HepG2 (cell line): Measurements from ENCODE around the gene PLD3. TPM values are rescaled to one million over a fixed set of nuclear protein-coding genes. Genes with fewer than 3 reads are reported as not detected.

Experiments
- ATAC-seq: fragments of 200-7000 bp; cut with Tn5 transposase; 3 replicates; pipeline ENCODE4 v1.9.1; 2020; ENCODE audit warnings: mild to moderate bottlenecking, moderate library complexity
- BruUV-seq: library from RNA; stranded (reverse); fragments of 400-500 nt; replicated peaks from 2 replicates; lab custom pipeline; 2021; lab: Mats Ljungman, UMichigan
- CTCF ChIA-PET: fragments of 300-600 bp; formaldehyde crosslinking; extraction: SDS; loops from one replicate; lab custom pipeline; 2021; ENCODE audit warnings: low total read pairs, inconsistent platforms, low intra/inter-chr PET ratio; lab: Yijun Ruan, JAX
- POLR2A ChIA-PET: fragments of 350-600 bp; sonication (Branson Sonifier 250); formaldehyde crosslinking; loops from one replicate; lab custom pipeline; 2020; ENCODE audit warnings: antibody characterized with exemption, inconsistent platforms; lab: Yijun Ruan, JAX
- DNase-seq: peaks from one replicate; pipeline ENCODE4 v3.0.0-alpha.2; 2015; ENCODE audit warnings: low spot score
- FAIRE-seq: peaks from 3 replicates; lab custom pipeline; 2011; peaks lifted over from hg19 to GRCh38; lab: Jason Lieb, UNC
- H2AFZ ChIP-seq: one replicate; pipeline ENCODE4 v1.6.1; 2011; ENCODE audit warnings: low read length, inconsistent platforms
- H3K27ac ChIP-seq: fragments of 300-600 bp; 3 replicates; pipeline ENCODE4 v1.8.0; 2011; ENCODE audit warnings: mixed run types, mild to moderate bottlenecking, mixed read lengths, low read length, inconsistent platforms; ENCODE audit not compliant: insufficient read depth; ENCODE audit errors: extremely low read length
- H3K27me3 ChIP-seq, 2 experiments: fragments of 200-600 bp in 1 of 2; 2 replicates in 1 of 2; 3 replicates in 1 of 2; pipeline versions ENCODE4 v1.6.0 to v1.8.0; 2011; ENCODE audit warnings: low read length in 2 of 2, mild to moderate bottlenecking in 2 of 2, moderate library complexity in 2 of 2, inconsistent platforms in 1 of 2; ENCODE audit not compliant: insufficient read depth in 2 of 2, control insufficient read depth in 1 of 2
- H3K36me3 ChIP-seq, 2 experiments: fragments of 200-600 bp in 1 of 2; replicated peaks in 1 of 2; 2 replicates in 1 of 2; 3 replicates in 1 of 2; pipeline versions ENCODE4 v1.5.1 to v1.8.0; 2011; ENCODE audit warnings: low read length in 2 of 2, inconsistent platforms in 1 of 2; ENCODE audit not compliant: insufficient read depth in 2 of 2, control insufficient read depth in 1 of 2
- H3K4me1 ChIP-seq: 2 replicates; pipeline ENCODE4 v1.5.1; 2012; ENCODE audit warnings: low read length, inconsistent platforms; ENCODE audit not compliant: insufficient read depth
- H3K4me2 ChIP-seq: 2 replicates; pipeline ENCODE4 v1.6.0; 2011; ENCODE audit warnings: low read depth, low read length, inconsistent platforms
- H3K4me3 ChIP-seq, 3 experiments: fragments of 200-600 bp in 1 of 3; sonication (generic), shearing (Covaris generic) in 1 of 3; replicated peaks in 1 of 3; 2 replicates each; pipeline ENCODE4 v1.5.1; 2011 to 2016; ENCODE audit warnings: low read length in 3 of 3, inconsistent platforms in 2 of 3, low read depth in 2 of 3, mild to moderate bottlenecking in 2 of 3, control low read depth in 1 of 3, mixed read lengths in 1 of 3; ENCODE audit not compliant: insufficient read depth in 1 of 3
- H3K79me2 ChIP-seq: one replicate; pipeline ENCODE4 v1.6.1; 2011; ENCODE audit warnings: low read length, inconsistent platforms; ENCODE audit not compliant: insufficient read depth
- H3K9ac ChIP-seq: 2 replicates; pipeline ENCODE4 v1.6.0; 2011; ENCODE audit warnings: mild to moderate bottlenecking, low read depth, low read length, inconsistent platforms; ENCODE audit not compliant: insufficient read depth
- H3K9me3 ChIP-seq: 2 replicates; pipeline ENCODE4 v1.5.1; 2012; ENCODE audit warnings: mild to moderate bottlenecking, low read length
- H4K20me1 ChIP-seq: 2 replicates; pipeline ENCODE4 v1.6.0; 2011; ENCODE audit warnings: inconsistent platforms, mild to moderate bottlenecking, low read length, moderate library complexity; ENCODE audit not compliant: insufficient read depth
- ATF7 ChIP-seq, 2 experiments: fragments of 450-650 bp in 1 of 2; sonication (generic) in 1 of 2; formaldehyde crosslinking in 1 of 2; IDR thresholded peaks; 2 replicates each; pipeline versions ENCODE4 v1.4.0 to v1.6.1; 2016 to 2020; ENCODE audit warnings: antibody characterized with exemption in 1 of 2, mild to moderate bottlenecking in 1 of 2, missing genetic modification reagents in 1 of 2
- GATAD1 ChIP-seq: IDR thresholded peaks from 2 replicates; pipeline ENCODE4 v1.6.1; 2016; ENCODE audit warnings: missing genetic modification reagents, missing compliant biosample characterization
- HMG20A ChIP-seq: IDR thresholded peaks from 2 replicates; pipeline ENCODE4 v1.6.1; 2016; ENCODE audit warnings: borderline replicate concordance
- JDP2 ChIP-seq: sonication (generic); formaldehyde crosslinking; IDR thresholded peaks from 2 replicates; pipeline ENCODE4 v1.8.1; 2022; ENCODE audit warnings: missing genetic modification reagents, borderline replicate concordance
- KDM1A ChIP-seq: IDR thresholded peaks from 2 replicates; pipeline ENCODE4 v1.6.1; 2016; ENCODE audit warnings: missing compliant biosample characterization
- MTF1 ChIP-seq: sonication (generic); formaldehyde crosslinking; IDR thresholded peaks from 2 replicates; pipeline ENCODE4 v1.5.0; 2020; ENCODE audit warnings: missing genetic modification reagents
- MYNN ChIP-seq: sonication (generic); formaldehyde crosslinking; IDR thresholded peaks from 2 replicates; pipeline ENCODE4 v1.4.0; 2020; ENCODE audit warnings: mild to moderate bottlenecking, low read depth, missing genetic modification reagents
- NRL ChIP-seq: sonication (generic); formaldehyde crosslinking; IDR thresholded peaks from 2 replicates; pipeline ENCODE4 v1.5.0; 2020; ENCODE audit warnings: missing genetic modification reagents, mild to moderate bottlenecking, moderate library complexity, borderline replicate concordance
- PAWR ChIP-seq: sonication (generic); formaldehyde crosslinking; IDR thresholded peaks from 2 replicates; pipeline ENCODE4 v1.4.0; 2020; ENCODE audit warnings: missing genetic modification reagents, mild to moderate bottlenecking, borderline replicate concordance
- RBM22 ChIP-seq: fragments of 200-400 bp; formaldehyde crosslinking; optimal IDR thresholded peaks from 2 replicates; pipeline ENCODE3; 2017; ENCODE audit warnings: mild to moderate bottlenecking, low read length, moderate library complexity
- RBM39 ChIP-seq: fragments of 200-400 bp; formaldehyde crosslinking; IDR thresholded peaks from one replicate; pipeline ENCODE4 v1.6.1; 2018; ENCODE audit warnings: antibody characterized with exemption, mild to moderate bottlenecking, low read depth, low read length; ENCODE audit not compliant: poor library complexity, severe bottlenecking
- RORA ChIP-seq: sonication (generic); formaldehyde crosslinking; IDR thresholded peaks from 2 replicates; pipeline ENCODE4 v1.5.0; 2020; ENCODE audit warnings: mild to moderate bottlenecking, missing genetic modification reagents, moderate library complexity
- SSRP1 ChIP-seq: IDR thresholded peaks from 2 replicates; pipeline ENCODE4 v1.6.1; 2016; ENCODE audit warnings: control low read depth
- ZGPAT ChIP-seq: IDR thresholded peaks from 2 replicates; pipeline ENCODE4 v1.6.1; 2016; ENCODE audit warnings: mild to moderate bottlenecking
- ZNF562 ChIP-seq: sonication (generic); formaldehyde crosslinking; IDR thresholded peaks from 2 replicates; pipeline ENCODE4 v1.8.0; 2022; ENCODE audit warnings: missing genetic modification reagents, borderline replicate concordance
- ZNF737 ChIP-seq: sonication (generic); formaldehyde crosslinking; IDR thresholded peaks from 2 replicates; pipeline ENCODE4 v1.5.0; 2020; ENCODE audit warnings: missing genetic modification reagents, mild to moderate bottlenecking, borderline replicate concordance
- ZNF773 ChIP-seq: sonication (generic); formaldehyde crosslinking; IDR thresholded peaks from 2 replicates; pipeline ENCODE4 v1.4.0; 2020; ENCODE audit warnings: missing genetic modification reagents, borderline replicate concordance
- ZNF780A ChIP-seq: sonication (generic); formaldehyde crosslinking; IDR thresholded peaks from 2 replicates; pipeline ENCODE4 v1.8.0; 2022; ENCODE audit warnings: mild to moderate bottlenecking, missing genetic modification reagents, moderate library complexity
- WGBS: methylation state at CpG from one replicate; pipeline ENCODE4 v1.1.6; 2017; ENCODE audit warnings: low lambda C conversion rate; 5-methylcytosine and 5-hydroxymethylcytosine counted together
- in situ Hi-C: cut with HindIII; loops from 2 replicates; pipeline ENCODE4 v1.10.0; 2017; ENCODE audit warnings: low pct_unique_long_range_greater_than_20kb; ENCODE audit not compliant: extremely low pct_ligation_motif_present
- intact Hi-C: fragments of 100-400 bp; cut with micrococcal nuclease; formaldehyde crosslinking; loops from one replicate; pipeline ENCODE4 v1.10.0; 2022; ENCODE audit not compliant: unreplicated experiment
- polyA plus RNA-seq, 8 experiments: library from polyadenylated mRNA; depleted of rRNA in 3 of 8; stranded (reverse) in 7 of 8; unstranded in 1 of 8; fragments of >200 nt; fragmentation: Illumina TruSeq in 4 of 8; extraction: Trizol in 4 of 8; gene quantifications; 2 replicates each; pipeline versions ENCODE4 v1.2.1 to v1.2.3, GENCODE V29; 2011 to 2016; ENCODE audit warnings: low read depth in 4 of 8, missing spikeins in 1 of 8, mixed read lengths in 1 of 8; ENCODE audit not compliant: insufficient read depth in 1 of 8
- total RNA-seq, 5 experiments: library from RNA; depleted of rRNA; stranded (reverse); fragments of >200 nt; fragmentation: Illumina TruSeq; extraction: Trizol; gene quantifications; 2 replicates each; pipeline ENCODE4 v1.2.3, GENCODE V29; 2016; ENCODE audit warnings: low read depth in 1 of 5
- TF ChIP-seq, protein P1 (sequence below), 2 experiments: sonication (generic) in 1 of 2; formaldehyde crosslinking in 1 of 2; IDR thresholded peaks; 2 replicates each; pipeline versions ENCODE4 v1.5.1 to v1.6.1; 2011 to 2020; ENCODE audit warnings: borderline replicate concordance in 1 of 2, low read depth in 1 of 2, low read length in 1 of 2, mild to moderate bottlenecking in 1 of 2, missing genetic modification reagents in 1 of 2, moderate library complexity in 1 of 2
- TF ChIP-seq, protein P2 (sequence below): sonication (generic); formaldehyde crosslinking; IDR thresholded peaks from 2 replicates; pipeline ENCODE4 v1.4.0; 2020; ENCODE audit warnings: missing genetic modification reagents

PLD3 gene
- total and polyA plus RNA-seq, 2 of the 13 experiments (the other 11 are each of a cell fraction or from before 2014, with no cell fraction given) = 45.7 to 164 TPM

GRCh38 chr19:40339018-40339728, 9.3 kb upstream of the PLD3 start:
- H3K4me3 ChIP-seq = no peak overlapping the region
- POLR2A ChIA-PET = interaction anchor here (1.4 kb wide), 1 partner anchor 9 kb away, joined by 3 read pairs; the partner anchor contains the start of genes C19orf47 and PLD3
- no peak overlapping the region for H3K9ac ChIP-seq
- no peak for DNase-seq
- BruUV-seq = no TSS peak
- H3K4me1 ChIP-seq = no peaks in the 10 kb centered on the region
- H3K27me3 ChIP-seq = no peaks in the 10 kb centered on the region
- 91% methylated on average over 4 of the region's 4 CpGs for WGBS
- no peak overlapping the region for H2AFZ ChIP-seq
- no peak for FAIRE-seq
- H4K20me1 ChIP-seq = no peaks in the 10 kb centered on the region
- intact Hi-C loops (no loop called here), in situ Hi-C loops (no loop called here)
- no peaks in the 10 kb centered on the region for H3K9me3 ChIP-seq
- peaks cover 5 to 20% of the 10 kb centered on the region in 2 experiments; a peak in 4 of 5 replicates for H3K36me3 ChIP-seq
- CTCF ChIA-PET = no interaction called here
- H3K4me2 ChIP-seq = no peak overlapping the region
- H3K27ac ChIP-seq = no peak overlapping the region
- peaks cover 4% of the 10 kb centered on the region for H3K79me2 ChIP-seq
- no peak for ATAC-seq
- no peak for TF ChIP-seq NRL
- no peak for TF ChIP-seq RBM22
- TF ChIP-seq MTF1 = no peak
- TF ChIP-seq ZNF562 (CRISPR knock-in tag) = no peak
- no peak for TF ChIP-seq SSRP1 (CRISPR knock-in tag)
- TF ChIP-seq ATF7 (IDR thresholded peaks at IDR 0.05) = no peak
- no peak for TF ChIP-seq ATF7 (CRISPR knock-in tag; IDR thresholded peaks at IDR 0.05)
- TF ChIP-seq ZNF780A (CRISPR knock-in tag) = no peak
- no peak for TF ChIP-seq MYNN
- no peak for TF ChIP-seq KDM1A (CRISPR knock-in tag)
- no peak for TF ChIP-seq ZNF773 (CRISPR knock-in tag)
- no peak for TF ChIP-seq ZGPAT (CRISPR knock-in tag)
- TF ChIP-seq JDP2 (CRISPR knock-in tag) = no peak
- TF ChIP-seq RORA (CRISPR knock-in tag) = no peak
- TF ChIP-seq PAWR (CRISPR knock-in tag) = no peak
- TF ChIP-seq HMG20A (CRISPR knock-in tag) = no peak
- TF ChIP-seq ZNF737 (CRISPR knock-in tag) = no peak
- no peak for TF ChIP-seq RBM39
- TF ChIP-seq, protein P1, sequence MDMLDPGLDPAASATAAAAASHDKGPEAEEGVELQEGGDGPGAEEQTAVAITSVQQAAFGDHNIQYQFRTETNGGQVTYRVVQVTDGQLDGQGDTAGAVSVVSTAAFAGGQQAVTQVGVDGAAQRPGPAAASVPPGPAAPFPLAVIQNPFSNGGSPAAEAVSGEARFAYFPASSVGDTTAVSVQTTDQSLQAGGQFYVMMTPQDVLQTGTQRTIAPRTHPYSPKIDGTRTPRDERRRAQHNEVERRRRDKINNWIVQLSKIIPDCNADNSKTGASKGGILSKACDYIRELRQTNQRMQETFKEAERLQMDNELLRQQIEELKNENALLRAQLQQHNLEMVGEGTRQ (IDR thresholded peaks at IDR 0.05; ENCODE audit: low read depth, low read length) = no peak
- TF ChIP-seq, protein P1 (CRISPR knock-in tag; IDR thresholded peaks at IDR 0.05; ENCODE audit: borderline replicate concordance) = no peak
- TF ChIP-seq, protein P2, sequence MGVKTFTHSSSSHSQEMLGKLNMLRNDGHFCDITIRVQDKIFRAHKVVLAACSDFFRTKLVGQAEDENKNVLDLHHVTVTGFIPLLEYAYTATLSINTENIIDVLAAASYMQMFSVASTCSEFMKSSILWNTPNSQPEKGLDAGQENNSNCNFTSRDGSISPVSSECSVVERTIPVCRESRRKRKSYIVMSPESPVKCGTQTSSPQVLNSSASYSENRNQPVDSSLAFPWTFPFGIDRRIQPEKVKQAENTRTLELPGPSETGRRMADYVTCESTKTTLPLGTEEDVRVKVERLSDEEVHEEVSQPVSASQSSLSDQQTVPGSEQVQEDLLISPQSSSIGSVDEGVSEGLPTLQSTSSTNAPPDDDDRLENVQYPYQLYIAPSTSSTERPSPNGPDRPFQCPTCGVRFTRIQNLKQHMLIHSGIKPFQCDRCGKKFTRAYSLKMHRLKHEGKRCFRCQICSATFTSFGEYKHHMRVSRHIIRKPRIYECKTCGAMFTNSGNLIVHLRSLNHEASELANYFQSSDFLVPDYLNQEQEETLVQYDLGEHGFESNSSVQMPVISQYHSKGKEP (CRISPR knock-in tag) = no peak
- no peak for TF ChIP-seq GATAD1 (CRISPR knock-in tag)
